Heart right ventricle (tissue), 12 donors: ENCODE results near the gene WDR5B. TPM values are rescaled to one million over a fixed set of nuclear protein-coding genes. Genes with fewer than 3 reads are reported as not detected.

Experiments
- polyA plus RNA-seq, 2 donors: library from polyadenylated mRNA; stranded (reverse); fragments of 200-250 nt; gene quantifications; one replicate each; pipeline ENCODE4 v1.2.3, GENCODE V29; 2013
- total RNA-seq, 10 donors: library from RNA; stranded (reverse); fragmentation: NEBNext Ultra II Directional in 3 of 10; extraction: Animal tissue kit (Norgen Biotek cat#: 25700) in 3 of 10; gene quantifications; one replicate each; pipeline versions ENCODE4 v1.2.1 to v1.2.4, GENCODE V29; 2021 to 2023
- donor health status: ischemic (EF 13 %, LVEDD 7.1; RV severe dilation, severe dysfunction).
- donor health status: healthy with polysubstance abuse.
- donor health status: DM: no; HTN: yes; CAD: no.
- donor health status: DM: no; HTN: no; CAD: no.
- donor health status: ischemic (EF 25% LVEDD 6.9; RV normal size, moderate dysfunction).
- donor health status: ischemic (EF 25% LVEDD 5.7; RV mildly dilated, moderate dysfunction).
- donor health status: healthy.
- donor health status: nonischemic (EF 11% LVEDD 7.7; RV severe dilation, severe dysfunction).
- donor health status: DM: yes; HTN: yes; CAD: no.
- donor health status: PGD.
- donor health status: ischemic (EF 29% LVEDD 5.4; RV normal size, mild dysfunction).
- donor health status: nonischemic (EF 23%, LVEDD 6.1; RV moderate dilation, normal function).

Gene WDR5B
- total and polyA plus RNA-seq, 12 donors, result 1.8 to 3.9 (median 2.9) TPM

Other genes with a start within 250 kb of the WDR5B start
- gene CASR, start 232.4 kb downstream of the WDR5B start, total RNA-seq, result not detected
- not detected for gene CASR, start 232.4 kb downstream of the WDR5B start, polyA plus RNA-seq
- 1 to 10 TPM in 5 of 10 donors, under 1 TPM in 4, not detected in 1; 0.42 to 5.5 (median 1.1) TPM for gene CSTA, start 90.8 kb downstream of the WDR5B start, total RNA-seq
- gene CSTA, start 90.8 kb downstream of the WDR5B start, polyA plus RNA-seq, result 1 to 10 TPM; 2.5 to 4.6 TPM
- 10 to 100 TPM; 23.8 to 42.3 (median 28.5) TPM for gene MIX23, start 32.8 kb downstream of the WDR5B start, total RNA-seq
- gene MIX23, start 32.8 kb downstream of the WDR5B start, polyA plus RNA-seq, result 10 to 100 TPM; 47.7 to 58.4 TPM
- gene FAM162A, start 31.9 kb downstream of the WDR5B start, total RNA-seq, result 100 to 1,000 TPM; 111 to 162 (median 131) TPM
- 100 to 1,000 TPM; 176 to 219 TPM for gene FAM162A, start 31.9 kb downstream of the WDR5B start, polyA plus RNA-seq
- gene KPNA1, start 98.9 kb upstream of the WDR5B start, total RNA-seq, result 100 to 1,000 TPM in 3 of 10 donors, 10 to 100 TPM in 7; 71.0 to 121 (median 86.9) TPM
- gene KPNA1, start 98.9 kb upstream of the WDR5B start, polyA plus RNA-seq, result 10 to 100 TPM; 14.5 to 14.8 TPM
- 10 to 100 TPM in 9 of 10 donors, 1 to 10 TPM in 1; 9.1 to 60.4 (median 15.2) TPM for gene PARP9, start 148.2 kb upstream of the WDR5B start, total RNA-seq
- gene PARP9, start 148.2 kb upstream of the WDR5B start, polyA plus RNA-seq, result 10 to 100 TPM in 1 of 2 donors, 1 to 10 TPM in 1; 7.1 to 18.1 TPM
- 10 to 100 TPM in 6 of 10 donors, 1 to 10 TPM in 4; 8.0 to 61.1 (median 14.4) TPM for gene DTX3L, start 148.3 kb upstream of the WDR5B start, total RNA-seq
- 1 to 10 TPM; 3.2 to 7.4 TPM for gene DTX3L, start 148.3 kb upstream of the WDR5B start, polyA plus RNA-seq
- 1 to 10 TPM in 1 of 10 donors, under 1 TPM in 9; 0.21 to 1.7 (median 0.60) TPM for gene PARP15, start 161.6 kb upstream of the WDR5B start, total RNA-seq
- 1 to 10 TPM in 1 of 2 donors, under 1 TPM in 1; 0.23 to 1.5 TPM for gene PARP15, start 161.6 kb upstream of the WDR5B start, polyA plus RNA-seq